ENCODE data around the gene BAIAP2L2. TPM values are rescaled to one million over a fixed set of nuclear protein-coding genes. Genes with fewer than 3 reads are reported as not detected.

BAIAP2L2 gene
- polyA plus RNA-seq, 1 donor from 2014 or later: 2.3 TPM

DNA sequence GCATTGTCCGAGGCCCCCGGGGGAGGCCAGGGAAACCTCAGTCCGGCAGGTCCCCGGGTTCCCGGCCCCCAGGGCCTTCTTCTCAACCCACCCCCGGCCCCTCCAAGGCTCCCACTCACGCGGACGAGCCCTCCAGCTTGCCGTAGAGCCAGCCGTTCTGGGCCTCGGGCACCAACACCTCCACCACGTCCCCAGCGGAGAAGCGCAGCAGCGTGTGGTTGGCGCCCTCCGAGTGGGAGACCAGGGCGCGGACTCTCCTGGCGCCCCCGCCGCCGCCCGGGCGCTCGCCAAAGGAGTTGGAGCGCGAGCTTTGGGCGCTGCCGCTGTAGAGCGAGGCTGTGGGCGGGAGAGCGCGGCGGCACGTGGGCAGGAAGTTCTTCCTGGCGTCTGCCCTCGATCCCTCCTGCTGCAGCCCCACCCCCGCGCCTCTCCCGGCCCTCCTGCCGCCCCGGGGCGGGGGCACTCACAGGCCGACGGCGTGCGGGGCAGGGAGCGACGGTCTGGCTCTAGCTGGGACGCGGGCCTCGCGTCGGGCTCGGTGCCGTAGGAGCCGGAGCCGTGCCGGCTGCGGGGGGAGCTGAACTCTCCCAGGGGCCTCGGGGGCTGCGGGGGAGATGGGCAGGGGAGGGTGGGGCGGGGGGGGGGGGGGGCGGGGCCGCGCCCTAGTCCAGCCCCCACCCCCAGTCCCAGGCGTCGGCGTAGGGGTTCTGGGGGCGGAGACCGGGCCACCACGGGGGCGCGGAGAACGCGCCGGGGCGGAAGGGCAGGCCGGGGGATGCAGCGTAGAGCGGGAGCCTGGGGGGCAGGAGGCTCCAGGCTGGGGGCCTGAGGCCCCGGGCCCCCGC is 21.6 kb downstream of the BAIAP2L2 start:
- no peaks in the 10 kb centered on the region for H3K9me3 ChIP-seq (ENCODE audit: low read length)
- TF ChIP-seq, protein P1, sequence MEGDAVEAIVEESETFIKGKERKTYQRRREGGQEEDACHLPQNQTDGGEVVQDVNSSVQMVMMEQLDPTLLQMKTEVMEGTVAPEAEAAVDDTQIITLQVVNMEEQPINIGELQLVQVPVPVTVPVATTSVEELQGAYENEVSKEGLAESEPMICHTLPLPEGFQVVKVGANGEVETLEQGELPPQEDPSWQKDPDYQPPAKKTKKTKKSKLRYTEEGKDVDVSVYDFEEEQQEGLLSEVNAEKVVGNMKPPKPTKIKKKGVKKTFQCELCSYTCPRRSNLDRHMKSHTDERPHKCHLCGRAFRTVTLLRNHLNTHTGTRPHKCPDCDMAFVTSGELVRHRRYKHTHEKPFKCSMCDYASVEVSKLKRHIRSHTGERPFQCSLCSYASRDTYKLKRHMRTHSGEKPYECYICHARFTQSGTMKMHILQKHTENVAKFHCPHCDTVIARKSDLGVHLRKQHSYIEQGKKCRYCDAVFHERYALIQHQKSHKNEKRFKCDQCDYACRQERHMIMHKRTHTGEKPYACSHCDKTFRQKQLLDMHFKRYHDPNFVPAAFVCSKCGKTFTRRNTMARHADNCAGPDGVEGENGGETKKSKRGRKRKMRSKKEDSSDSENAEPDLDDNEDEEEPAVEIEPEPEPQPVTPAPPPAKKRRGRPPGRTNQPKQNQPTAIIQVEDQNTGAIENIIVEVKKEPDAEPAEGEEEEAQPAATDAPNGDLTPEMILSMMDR (IDR thresholded peaks at IDR 0.05; ENCODE audit: poor library complexity, severe bottlenecking): no peak
- TF ChIP-seq RAD21 (conservative IDR thresholded peaks at IDR 0.05) (no peak), TAF1 (IDR thresholded peaks at IDR 0.05; ENCODE audit: low read depth) (no peak), MXI1 (conservative IDR thresholded peaks at IDR 0.05; ENCODE audit: poor library complexity, severe bottlenecking) (no peak), POLR2AphosphoS5 (IDR thresholded peaks at IDR 0.05) (no peak), SMC3 (conservative IDR thresholded peaks at IDR 0.05; ENCODE audit: poor library complexity) (no peak), EP300 (conservative IDR thresholded peaks at IDR 0.05; ENCODE audit: poor library complexity, severe bottlenecking) (no peak), EZH2 (IDR thresholded peaks at IDR 0.05; ENCODE audit: borderline replicate concordance, insufficient read depth, low read length, poor library complexity, severe bottlenecking) (no peak)
- TF ChIP-seq, protein P2, sequence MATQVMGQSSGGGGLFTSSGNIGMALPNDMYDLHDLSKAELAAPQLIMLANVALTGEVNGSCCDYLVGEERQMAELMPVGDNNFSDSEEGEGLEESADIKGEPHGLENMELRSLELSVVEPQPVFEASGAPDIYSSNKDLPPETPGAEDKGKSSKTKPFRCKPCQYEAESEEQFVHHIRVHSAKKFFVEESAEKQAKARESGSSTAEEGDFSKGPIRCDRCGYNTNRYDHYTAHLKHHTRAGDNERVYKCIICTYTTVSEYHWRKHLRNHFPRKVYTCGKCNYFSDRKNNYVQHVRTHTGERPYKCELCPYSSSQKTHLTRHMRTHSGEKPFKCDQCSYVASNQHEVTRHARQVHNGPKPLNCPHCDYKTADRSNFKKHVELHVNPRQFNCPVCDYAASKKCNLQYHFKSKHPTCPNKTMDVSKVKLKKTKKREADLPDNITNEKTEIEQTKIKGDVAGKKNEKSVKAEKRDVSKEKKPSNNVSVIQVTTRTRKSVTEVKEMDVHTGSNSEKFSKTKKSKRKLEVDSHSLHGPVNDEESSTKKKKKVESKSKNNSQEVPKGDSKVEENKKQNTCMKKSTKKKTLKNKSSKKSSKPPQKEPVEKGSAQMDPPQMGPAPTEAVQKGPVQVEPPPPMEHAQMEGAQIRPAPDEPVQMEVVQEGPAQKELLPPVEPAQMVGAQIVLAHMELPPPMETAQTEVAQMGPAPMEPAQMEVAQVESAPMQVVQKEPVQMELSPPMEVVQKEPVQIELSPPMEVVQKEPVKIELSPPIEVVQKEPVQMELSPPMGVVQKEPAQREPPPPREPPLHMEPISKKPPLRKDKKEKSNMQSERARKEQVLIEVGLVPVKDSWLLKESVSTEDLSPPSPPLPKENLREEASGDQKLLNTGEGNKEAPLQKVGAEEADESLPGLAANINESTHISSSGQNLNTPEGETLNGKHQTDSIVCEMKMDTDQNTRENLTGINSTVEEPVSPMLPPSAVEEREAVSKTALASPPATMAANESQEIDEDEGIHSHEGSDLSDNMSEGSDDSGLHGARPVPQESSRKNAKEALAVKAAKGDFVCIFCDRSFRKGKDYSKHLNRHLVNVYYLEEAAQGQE (IDR thresholded peaks at IDR 0.05; ENCODE audit: borderline replicate concordance): no peak
- H3K36me3 ChIP-seq (ENCODE audit: insufficient read depth, low read length): no peaks in the 10 kb centered on the region
- no peaks in the 10 kb centered on the region for H3K9me2 ChIP-seq (ENCODE audit: insufficient read depth, low read length)
- H3K4me3 ChIP-seq (ENCODE audit: low read length): no peak overlapping the region
- no peaks in the 10 kb centered on the region for H3K79me2 ChIP-seq (replicated peaks; ENCODE audit: insufficient read depth, low read length)
- H3K9ac ChIP-seq (ENCODE audit: low read length): no peak overlapping the region
- no peak overlapping the region for H2AFZ ChIP-seq (ENCODE audit: low read depth, low read length)
- H3F3A ChIP-seq (ENCODE audit: insufficient read depth, low read length, poor library complexity, severe bottlenecking): no peaks in the 10 kb centered on the region
- H3K27ac ChIP-seq (ENCODE audit: low read length): no peak overlapping the region
- no peak overlapping the region for H3K4me2 ChIP-seq (ENCODE audit: low read length)
- no peaks in the 10 kb centered on the region for H3K27me3 ChIP-seq (ENCODE audit: insufficient read depth, low read depth, low read length)
- H4K20me1 ChIP-seq (ENCODE audit: insufficient read depth): no peaks in the 10 kb centered on the region

GRCh38 chr22:38087855-38088254 is 22.6 kb downstream of the BAIAP2L2 start:
- no peak overlapping the region for H3K27ac ChIP-seq (ENCODE audit: low read length)
- H3K9me3 ChIP-seq (ENCODE audit: low read length): no peaks in the 10 kb centered on the region
- no peaks in the 10 kb centered on the region for H3K79me2 ChIP-seq (replicated peaks; ENCODE audit: insufficient read depth, low read length)
- H3K4me2 ChIP-seq (ENCODE audit: low read length): no peak overlapping the region
- no peak overlapping the region for H2AFZ ChIP-seq (ENCODE audit: low read depth, low read length)
- H3K9ac ChIP-seq (ENCODE audit: low read length): no peak overlapping the region
- no peaks in the 10 kb centered on the region for H4K20me1 ChIP-seq (ENCODE audit: insufficient read depth)
- H3K9me2 ChIP-seq (ENCODE audit: insufficient read depth, low read length): no peaks in the 10 kb centered on the region
- H3K4me3 ChIP-seq (ENCODE audit: low read length): no peak overlapping the region
- H3F3A ChIP-seq (ENCODE audit: insufficient read depth, low read length, poor library complexity, severe bottlenecking): no peaks in the 10 kb centered on the region
- H3K36me3 ChIP-seq (ENCODE audit: insufficient read depth, low read length): no peaks in the 10 kb centered on the region
- H3K27me3 ChIP-seq (ENCODE audit: insufficient read depth, low read depth, low read length): no peaks in the 10 kb centered on the region
- TF ChIP-seq POLR2AphosphoS5 (IDR thresholded peaks at IDR 0.05): no peak
- TF ChIP-seq SMC3 (conservative IDR thresholded peaks at IDR 0.05; ENCODE audit: poor library complexity): no peak
- TF ChIP-seq, protein P2 (IDR thresholded peaks at IDR 0.05; ENCODE audit: borderline replicate concordance): no peak
- TF ChIP-seq EZH2 (IDR thresholded peaks at IDR 0.05; ENCODE audit: borderline replicate concordance, insufficient read depth, low read length, poor library complexity, severe bottlenecking): no peak
- TF ChIP-seq EP300 (conservative IDR thresholded peaks at IDR 0.05; ENCODE audit: poor library complexity, severe bottlenecking): no peak
- TF ChIP-seq MXI1 (conservative IDR thresholded peaks at IDR 0.05; ENCODE audit: poor library complexity, severe bottlenecking): no peak
- no peak for TF ChIP-seq TAF1 (IDR thresholded peaks at IDR 0.05; ENCODE audit: low read depth)

Measured in neural cell (in vitro differentiated cells).